Vagina (tissue), 2 donors: Measurements from ENCODE around the gene MAL.

Experiments used
- CTCF ChIP-seq, 3 experiments: fragments of 450-650 bp in 2 of 3; fragments of 200-600 bp in 1 of 3; sonication (generic) in 1 of 3; IDR thresholded peaks; one replicate each; pipeline ENCODE4 v1.5.1; 2017 to 2019; ENCODE audit warnings: antibody characterized with exemption in 3 of 3, mild to moderate bottlenecking in 2 of 3, moderate library complexity in 2 of 3
- POLR2A ChIP-seq, 2 donors: fragments of 450-650 bp; IDR thresholded peaks; one replicate each; pipeline ENCODE4 v1.6.1; 2017; ENCODE audit warnings: antibody characterized with exemption in 2 of 2, mild to moderate bottlenecking in 2 of 2, moderate library complexity in 2 of 2

DNA sequence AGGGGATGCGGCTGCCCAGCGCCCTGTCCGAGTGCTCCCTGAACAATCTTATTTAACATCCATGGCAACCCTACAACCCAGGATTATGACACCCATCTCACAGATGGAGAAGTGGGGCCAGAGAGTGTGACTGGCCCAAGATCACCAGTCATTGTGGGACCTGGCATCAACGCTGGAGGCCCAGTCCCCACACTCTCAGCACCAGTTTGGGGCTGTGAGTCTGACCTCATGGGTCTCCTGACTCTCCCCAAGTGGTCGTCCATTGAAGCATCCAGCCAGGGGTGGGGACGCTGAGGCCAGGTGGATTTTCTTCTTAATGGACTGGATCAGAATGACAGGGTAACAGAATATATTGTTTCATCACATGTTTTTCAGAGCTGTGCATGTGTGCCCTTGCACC, 24.5 kb downstream of the MAL start:
- TF ChIP-seq POLR2A (IDR thresholded peaks at IDR 0.05) (no peak), CTCF (IDR thresholded peaks at IDR 0.05) (no peak)
